OCI-LY1 (cell line): Measurements from ENCODE around the gene TRIM31.

Source experiments
- EZH2 ChIP-seq: fragments of 200-600 bp; sonication (generic), shearing (Covaris generic); IDR thresholded peaks from 2 replicates; pipeline ENCODE4 v1.8.0; 2017; ENCODE audit warnings: borderline replicate concordance, mixed run types, mild to moderate bottlenecking, antibody characterized with exemption, low read length, moderate library complexity, mixed read lengths
- TF ChIP-seq, protein P1 (sequence below): fragments of 200-600 bp; sonication (generic), shearing (Covaris generic); IDR thresholded peaks from 2 replicates; pipeline ENCODE4 v1.5.1; 2017; ENCODE audit warnings: mild to moderate bottlenecking, antibody characterized with exemption, low read length, moderate library complexity, mixed read lengths

DNA sequence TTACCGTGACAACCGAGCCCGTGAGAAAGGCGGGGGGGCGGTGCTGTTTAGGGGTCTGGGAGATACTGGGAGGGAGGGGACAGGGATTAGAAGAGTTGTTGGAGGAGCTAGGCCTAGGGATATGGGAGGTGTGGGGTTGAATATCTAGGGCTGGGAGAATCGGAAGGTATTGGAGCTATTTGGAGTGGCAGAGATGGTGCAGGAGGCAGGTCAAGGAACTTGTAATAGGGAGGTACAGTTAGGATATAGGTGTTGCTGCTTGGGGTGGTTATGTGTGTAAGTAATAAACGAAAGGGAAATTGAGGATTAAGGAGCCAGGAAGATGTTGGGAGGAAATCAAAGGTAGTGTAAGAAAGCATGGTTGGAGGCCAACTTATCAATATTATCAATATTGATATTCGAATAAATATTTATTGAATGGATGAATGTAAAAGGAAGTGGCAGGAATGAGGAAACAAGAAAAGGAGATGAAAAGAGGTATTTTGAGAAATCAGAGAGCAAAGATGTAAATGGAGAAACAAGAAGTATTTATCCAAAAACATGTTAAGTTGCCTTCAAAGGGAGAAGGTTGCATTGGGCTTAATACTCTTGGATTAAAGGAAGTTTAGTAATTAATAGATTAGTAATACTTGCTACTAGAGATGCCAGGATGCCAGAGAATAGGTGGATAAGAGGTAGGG is 45.3 kb downstream of the TRIM31 start:
- TF ChIP-seq, protein P1, sequence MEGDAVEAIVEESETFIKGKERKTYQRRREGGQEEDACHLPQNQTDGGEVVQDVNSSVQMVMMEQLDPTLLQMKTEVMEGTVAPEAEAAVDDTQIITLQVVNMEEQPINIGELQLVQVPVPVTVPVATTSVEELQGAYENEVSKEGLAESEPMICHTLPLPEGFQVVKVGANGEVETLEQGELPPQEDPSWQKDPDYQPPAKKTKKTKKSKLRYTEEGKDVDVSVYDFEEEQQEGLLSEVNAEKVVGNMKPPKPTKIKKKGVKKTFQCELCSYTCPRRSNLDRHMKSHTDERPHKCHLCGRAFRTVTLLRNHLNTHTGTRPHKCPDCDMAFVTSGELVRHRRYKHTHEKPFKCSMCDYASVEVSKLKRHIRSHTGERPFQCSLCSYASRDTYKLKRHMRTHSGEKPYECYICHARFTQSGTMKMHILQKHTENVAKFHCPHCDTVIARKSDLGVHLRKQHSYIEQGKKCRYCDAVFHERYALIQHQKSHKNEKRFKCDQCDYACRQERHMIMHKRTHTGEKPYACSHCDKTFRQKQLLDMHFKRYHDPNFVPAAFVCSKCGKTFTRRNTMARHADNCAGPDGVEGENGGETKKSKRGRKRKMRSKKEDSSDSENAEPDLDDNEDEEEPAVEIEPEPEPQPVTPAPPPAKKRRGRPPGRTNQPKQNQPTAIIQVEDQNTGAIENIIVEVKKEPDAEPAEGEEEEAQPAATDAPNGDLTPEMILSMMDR = no peak
- no peak for TF ChIP-seq EZH2
